Measurements from ENCODE around the gene TMEM101.

GRCh38 chr17:44005527-44006271, 9.1 kb downstream of the TMEM101 start:
- TF ChIP-seq CTCF (IDR thresholded peaks at IDR 0.05) (peak in 1 of 3 experiments; percentile 16), POLR2A (IDR thresholded peaks at IDR 0.05; ENCODE audit: low read depth) (no peak), POLR2AphosphoS5 (IDR thresholded peaks at IDR 0.05) (no peak), EP300 (IDR thresholded peaks at IDR 0.05) (no peak)
